ENCODE measurements around the gene LYL1.

- TF ChIP-seq CTCF (IDR thresholded peaks at IDR 0.05): no peak
- no peak for TF ChIP-seq POLR2A (IDR thresholded peaks at IDR 0.05)
- TF ChIP-seq EP300 (IDR thresholded peaks at IDR 0.05): no peak
Observed at GRCh38 chr19:13092606-13093235, 9.9 kb downstream of the LYL1 start.
